HEK293 (cell line): ENCODE results near the gene NUDT3.
A peak's percentile ranks its signal among the peaks of the same experiment; 100 is the strongest.

Experiments
- BCL11B ChIP-seq: fragments of 450-650 bp; formaldehyde crosslinking; IDR thresholded peaks from 2 replicates; pipeline ENCODE4 v1.5.1; 2016; ENCODE audit warnings: low read depth, missing biosample characterization, missing genetic modification characterization
- GLIS2 ChIP-seq: fragments of 450-650 bp; formaldehyde crosslinking; IDR thresholded peaks from 2 replicates; pipeline ENCODE4 v1.5.1; 2016; ENCODE audit warnings: missing biosample characterization, missing genetic modification characterization
- PATZ1 ChIP-seq: fragments of 450-650 bp; formaldehyde crosslinking; IDR thresholded peaks from 2 replicates; pipeline ENCODE4 v1.5.1; 2016; ENCODE audit warnings: missing biosample characterization, missing genetic modification characterization
- PRDM2 ChIP-seq: fragments of 450-650 bp; formaldehyde crosslinking; IDR thresholded peaks from 2 replicates; pipeline ENCODE4 v1.5.1; 2016; ENCODE audit warnings: missing biosample characterization, missing genetic modification characterization, borderline replicate concordance
- YY1 ChIP-seq: fragments of 450-650 bp; formaldehyde crosslinking; IDR thresholded peaks from 2 replicates; pipeline ENCODE4 v1.5.1; 2018; ENCODE audit warnings: missing biosample characterization, missing genetic modification characterization
- ZBTB26 ChIP-seq: fragments of 450-650 bp; formaldehyde crosslinking; optimal IDR thresholded peaks from 2 replicates; pipeline ENCODE3; 2016; ENCODE audit warnings: missing biosample characterization, mild to moderate bottlenecking, missing genetic modification characterization
- ZEB2 ChIP-seq: fragments of 450-650 bp; formaldehyde crosslinking; IDR thresholded peaks from 2 replicates; pipeline ENCODE4 v1.5.1; 2016; ENCODE audit warnings: missing biosample characterization, missing genetic modification characterization
- ZNF133 ChIP-seq: fragments of 450-650 bp; formaldehyde crosslinking; IDR thresholded peaks from 2 replicates; pipeline ENCODE4 v1.5.1; 2016; ENCODE audit warnings: missing biosample characterization, missing genetic modification characterization
- ZNF324 ChIP-seq: fragments of 450-650 bp; formaldehyde crosslinking; IDR thresholded peaks from 2 replicates; pipeline ENCODE4 v1.5.1; 2016; ENCODE audit warnings: missing biosample characterization, missing genetic modification characterization
- ZNF391 ChIP-seq: fragments of 450-650 bp; formaldehyde crosslinking; IDR thresholded peaks from 2 replicates; pipeline ENCODE4 v1.5.1; 2016; ENCODE audit warnings: low read depth, missing biosample characterization, missing genetic modification characterization, borderline replicate concordance
- ZNF529 ChIP-seq: fragments of 450-650 bp; formaldehyde crosslinking; IDR thresholded peaks from 2 replicates; pipeline ENCODE4 v1.5.1; 2017; ENCODE audit warnings: missing genetic modification characterization, missing biosample characterization; ENCODE audit not compliant: insufficient replicate concordance
- ZNF610 ChIP-seq: fragments of 450-650 bp; formaldehyde crosslinking; IDR thresholded peaks from 2 replicates; pipeline ENCODE4 v1.5.1; 2016; ENCODE audit warnings: missing biosample characterization, missing genetic modification characterization, borderline replicate concordance
- ZNF629 ChIP-seq: fragments of 450-650 bp; formaldehyde crosslinking; IDR thresholded peaks from 2 replicates; pipeline ENCODE4 v1.5.1; 2017; ENCODE audit warnings: missing biosample characterization, missing genetic modification characterization
- ZNF677 ChIP-seq: fragments of 450-650 bp; IDR thresholded peaks from 2 replicates; pipeline ENCODE4 v1.5.0; 2018; ENCODE audit warnings: missing biosample characterization, mild to moderate bottlenecking, missing genetic modification characterization, moderate library complexity
- ZNF843 ChIP-seq: fragments of 450-650 bp; formaldehyde crosslinking; IDR thresholded peaks from 2 replicates; pipeline ENCODE4 v1.5.1; 2016; ENCODE audit warnings: missing biosample characterization, missing genetic modification characterization
- ZXDB ChIP-seq: fragments of 450-650 bp; formaldehyde crosslinking; IDR thresholded peaks from 2 replicates; pipeline ENCODE4 v1.5.1; 2016; ENCODE audit warnings: missing biosample characterization, missing genetic modification characterization
- TF ChIP-seq, protein P1 (sequence below): fragments of 450-650 bp; formaldehyde crosslinking; IDR thresholded peaks from 2 replicates; pipeline ENCODE4 v1.5.1; 2016; ENCODE audit warnings: missing biosample characterization, missing genetic modification characterization
- TF ChIP-seq, protein P2 (sequence below): fragments of 450-650 bp; IDR thresholded peaks from 2 replicates; pipeline ENCODE4 v1.5.1; 2018; ENCODE audit warnings: missing biosample characterization, mild to moderate bottlenecking, missing genetic modification characterization
- TF ChIP-seq, protein P3 (sequence below): fragments of 450-650 bp; formaldehyde crosslinking; IDR thresholded peaks from 2 replicates; pipeline ENCODE4 v1.5.1; 2016; ENCODE audit warnings: missing biosample characterization, missing genetic modification characterization
- TF ChIP-seq, protein P4 (sequence below): fragments of 450-650 bp; formaldehyde crosslinking; IDR thresholded peaks from 2 replicates; pipeline ENCODE4 v1.5.1; 2016; ENCODE audit warnings: missing biosample characterization, missing genetic modification characterization

NUDT3 gene

GRCh38 chr6:34392497-34393190 is at the start of gene NUDT3 (continued):
- peak; percentile 85; the same call in 1 of the 2 replicates for TF ChIP-seq ZNF610
- peak; percentile 96 for TF ChIP-seq ZNF677
- TF ChIP-seq GLIS2 (tag by site-specific recombination) = peak; percentile 59
- peak; percentile 54 for TF ChIP-seq YY1 (tag by site-specific recombination)
- TF ChIP-seq, protein P1, sequence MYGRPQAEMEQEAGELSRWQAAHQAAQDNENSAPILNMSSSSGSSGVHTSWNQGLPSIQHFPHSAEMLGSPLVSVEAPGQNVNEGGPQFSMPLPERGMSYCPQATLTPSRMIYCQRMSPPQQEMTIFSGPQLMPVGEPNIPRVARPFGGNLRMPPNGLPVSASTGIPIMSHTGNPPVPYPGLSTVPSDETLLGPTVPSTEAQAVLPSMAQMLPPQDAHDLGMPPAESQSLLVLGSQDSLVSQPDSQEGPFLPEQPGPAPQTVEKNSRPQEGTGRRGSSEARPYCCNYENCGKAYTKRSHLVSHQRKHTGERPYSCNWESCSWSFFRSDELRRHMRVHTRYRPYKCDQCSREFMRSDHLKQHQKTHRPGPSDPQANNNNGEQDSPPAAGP (tag by site-specific recombination) = peak; percentile 32; the same call in 1 of the 2 replicates
- peak; percentile 77; the same call in 1 of the 2 replicates for TF ChIP-seq ZNF324 (tag by site-specific recombination)
- no peak for TF ChIP-seq ZNF529
- TF ChIP-seq PATZ1 (tag by site-specific recombination) = peak; percentile 78
- TF ChIP-seq, protein P2, sequence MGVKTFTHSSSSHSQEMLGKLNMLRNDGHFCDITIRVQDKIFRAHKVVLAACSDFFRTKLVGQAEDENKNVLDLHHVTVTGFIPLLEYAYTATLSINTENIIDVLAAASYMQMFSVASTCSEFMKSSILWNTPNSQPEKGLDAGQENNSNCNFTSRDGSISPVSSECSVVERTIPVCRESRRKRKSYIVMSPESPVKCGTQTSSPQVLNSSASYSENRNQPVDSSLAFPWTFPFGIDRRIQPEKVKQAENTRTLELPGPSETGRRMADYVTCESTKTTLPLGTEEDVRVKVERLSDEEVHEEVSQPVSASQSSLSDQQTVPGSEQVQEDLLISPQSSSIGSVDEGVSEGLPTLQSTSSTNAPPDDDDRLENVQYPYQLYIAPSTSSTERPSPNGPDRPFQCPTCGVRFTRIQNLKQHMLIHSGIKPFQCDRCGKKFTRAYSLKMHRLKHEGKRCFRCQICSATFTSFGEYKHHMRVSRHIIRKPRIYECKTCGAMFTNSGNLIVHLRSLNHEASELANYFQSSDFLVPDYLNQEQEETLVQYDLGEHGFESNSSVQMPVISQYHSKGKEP (tag by site-specific recombination) = peak; percentile 28; the same call in 1 of the 2 replicates
- TF ChIP-seq PRDM2 (tag by site-specific recombination) = no peak
- TF ChIP-seq ZEB2 (tag by site-specific recombination) = peak; percentile 97
- peak; percentile 89 for TF ChIP-seq BCL11B (tag by site-specific recombination)
- TF ChIP-seq, protein P3, sequence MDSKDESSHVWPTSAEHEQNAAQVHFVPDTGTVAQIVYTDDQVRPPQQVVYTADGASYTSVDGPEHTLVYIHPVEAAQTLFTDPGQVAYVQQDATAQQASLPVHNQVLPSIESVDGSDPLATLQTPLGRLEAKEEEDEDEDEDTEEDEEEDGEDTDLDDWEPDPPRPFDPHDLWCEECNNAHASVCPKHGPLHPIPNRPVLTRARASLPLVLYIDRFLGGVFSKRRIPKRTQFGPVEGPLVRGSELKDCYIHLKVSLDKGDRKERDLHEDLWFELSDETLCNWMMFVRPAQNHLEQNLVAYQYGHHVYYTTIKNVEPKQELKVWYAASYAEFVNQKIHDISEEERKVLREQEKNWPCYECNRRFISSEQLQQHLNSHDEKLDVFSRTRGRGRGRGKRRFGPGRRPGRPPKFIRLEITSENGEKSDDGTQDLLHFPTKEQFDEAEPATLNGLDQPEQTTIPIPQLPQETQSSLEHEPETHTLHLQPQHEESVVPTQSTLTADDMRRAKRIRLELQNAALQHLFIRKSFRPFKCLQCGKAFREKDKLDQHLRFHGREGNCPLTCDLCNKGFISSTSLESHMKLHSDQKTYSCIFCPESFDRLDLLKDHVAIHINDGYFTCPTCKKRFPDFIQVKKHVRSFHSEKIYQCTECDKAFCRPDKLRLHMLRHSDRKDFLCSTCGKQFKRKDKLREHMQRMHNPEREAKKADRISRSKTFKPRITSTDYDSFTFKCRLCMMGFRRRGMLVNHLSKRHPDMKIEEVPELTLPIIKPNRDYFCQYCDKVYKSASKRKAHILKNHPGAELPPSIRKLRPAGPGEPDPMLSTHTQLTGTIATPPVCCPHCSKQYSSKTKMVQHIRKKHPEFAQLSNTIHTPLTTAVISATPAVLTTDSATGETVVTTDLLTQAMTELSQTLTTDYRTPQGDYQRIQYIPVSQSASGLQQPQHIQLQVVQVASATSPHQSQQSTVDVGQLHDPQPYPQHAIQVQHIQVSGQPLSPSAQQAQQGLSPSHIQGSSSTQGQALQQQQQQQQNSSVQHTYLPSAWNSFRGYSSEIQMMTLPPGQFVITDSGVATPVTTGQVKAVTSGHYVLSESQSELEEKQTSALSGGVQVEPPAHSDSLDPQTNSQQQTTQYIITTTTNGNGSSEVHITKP (tag by site-specific recombination) = peak; percentile 47; the same call in 1 of the 2 replicates
- peak; percentile 52; the same call in 1 of the 2 replicates for TF ChIP-seq ZNF629
- peak; percentile 74; the same call in 1 of the 2 replicates for TF ChIP-seq ZNF391 (tag by site-specific recombination)
- no peak for TF ChIP-seq ZNF133 (tag by site-specific recombination)
- TF ChIP-seq ZXDB (tag by site-specific recombination) = peak; percentile 88
- peak; percentile 99 for TF ChIP-seq ZBTB26 (tag by site-specific recombination)
- peak; percentile 68; the same call in 1 of the 2 replicates for TF ChIP-seq ZNF843 (tag by site-specific recombination)
- TF ChIP-seq, protein P4, sequence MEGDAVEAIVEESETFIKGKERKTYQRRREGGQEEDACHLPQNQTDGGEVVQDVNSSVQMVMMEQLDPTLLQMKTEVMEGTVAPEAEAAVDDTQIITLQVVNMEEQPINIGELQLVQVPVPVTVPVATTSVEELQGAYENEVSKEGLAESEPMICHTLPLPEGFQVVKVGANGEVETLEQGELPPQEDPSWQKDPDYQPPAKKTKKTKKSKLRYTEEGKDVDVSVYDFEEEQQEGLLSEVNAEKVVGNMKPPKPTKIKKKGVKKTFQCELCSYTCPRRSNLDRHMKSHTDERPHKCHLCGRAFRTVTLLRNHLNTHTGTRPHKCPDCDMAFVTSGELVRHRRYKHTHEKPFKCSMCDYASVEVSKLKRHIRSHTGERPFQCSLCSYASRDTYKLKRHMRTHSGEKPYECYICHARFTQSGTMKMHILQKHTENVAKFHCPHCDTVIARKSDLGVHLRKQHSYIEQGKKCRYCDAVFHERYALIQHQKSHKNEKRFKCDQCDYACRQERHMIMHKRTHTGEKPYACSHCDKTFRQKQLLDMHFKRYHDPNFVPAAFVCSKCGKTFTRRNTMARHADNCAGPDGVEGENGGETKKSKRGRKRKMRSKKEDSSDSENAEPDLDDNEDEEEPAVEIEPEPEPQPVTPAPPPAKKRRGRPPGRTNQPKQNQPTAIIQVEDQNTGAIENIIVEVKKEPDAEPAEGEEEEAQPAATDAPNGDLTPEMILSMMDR = peak; percentile 98
